Esophagus squamous epithelium (tissue), 4 donors: Measurements from ENCODE around the gene TMEM79.

Experiments used
- POLR2A ChIP-seq, 4 donors: fragments of 450-650 bp; IDR thresholded peaks; one replicate each; pipeline ENCODE4 v1.6.1; 2017; ENCODE audit warnings: antibody characterized with exemption in 4 of 4, mild to moderate bottlenecking in 4 of 4, moderate library complexity in 3 of 4
- TF ChIP-seq, protein P1 (sequence below), 6 experiments: fragments of 450-650 bp in 4 of 6; fragments of 200-600 bp in 2 of 6; sonication (generic) in 2 of 6; IDR thresholded peaks; one replicate each; pipeline ENCODE4 v1.5.1; 2016 to 2019; ENCODE audit warnings: antibody characterized with exemption in 6 of 6, mild to moderate bottlenecking in 4 of 6, moderate library complexity in 4 of 6

DNA sequence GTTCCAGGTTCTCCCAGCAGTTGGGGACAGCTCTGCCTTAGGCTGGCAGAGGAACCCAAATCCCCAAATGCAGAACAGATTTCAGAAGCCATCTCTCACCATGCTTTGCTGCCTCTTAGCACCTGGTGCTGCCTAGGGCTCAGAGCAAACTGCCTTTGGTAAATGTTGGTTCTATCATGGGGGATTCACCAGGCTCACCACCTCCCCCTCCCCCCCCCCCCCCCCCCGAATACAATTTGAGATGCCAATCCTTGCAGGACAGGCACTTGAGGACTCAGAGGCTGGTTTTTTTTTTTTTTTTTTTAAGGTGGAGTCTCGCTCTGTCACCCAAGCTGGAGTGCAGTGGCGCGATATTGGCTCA is 35.8 kb upstream of the TMEM79 start:
- TF ChIP-seq, protein P1, sequence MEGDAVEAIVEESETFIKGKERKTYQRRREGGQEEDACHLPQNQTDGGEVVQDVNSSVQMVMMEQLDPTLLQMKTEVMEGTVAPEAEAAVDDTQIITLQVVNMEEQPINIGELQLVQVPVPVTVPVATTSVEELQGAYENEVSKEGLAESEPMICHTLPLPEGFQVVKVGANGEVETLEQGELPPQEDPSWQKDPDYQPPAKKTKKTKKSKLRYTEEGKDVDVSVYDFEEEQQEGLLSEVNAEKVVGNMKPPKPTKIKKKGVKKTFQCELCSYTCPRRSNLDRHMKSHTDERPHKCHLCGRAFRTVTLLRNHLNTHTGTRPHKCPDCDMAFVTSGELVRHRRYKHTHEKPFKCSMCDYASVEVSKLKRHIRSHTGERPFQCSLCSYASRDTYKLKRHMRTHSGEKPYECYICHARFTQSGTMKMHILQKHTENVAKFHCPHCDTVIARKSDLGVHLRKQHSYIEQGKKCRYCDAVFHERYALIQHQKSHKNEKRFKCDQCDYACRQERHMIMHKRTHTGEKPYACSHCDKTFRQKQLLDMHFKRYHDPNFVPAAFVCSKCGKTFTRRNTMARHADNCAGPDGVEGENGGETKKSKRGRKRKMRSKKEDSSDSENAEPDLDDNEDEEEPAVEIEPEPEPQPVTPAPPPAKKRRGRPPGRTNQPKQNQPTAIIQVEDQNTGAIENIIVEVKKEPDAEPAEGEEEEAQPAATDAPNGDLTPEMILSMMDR (IDR thresholded peaks at IDR 0.05): no peak
- TF ChIP-seq POLR2A (IDR thresholded peaks at IDR 0.05): no peak
